GM18868 (cell line): ENCODE measurements around the gene TTLL10.

ENCODE experiments used
- ATAC-seq: cut with Tn5 transposase; IDR thresholded peaks from one replicate; pipeline ENCODE4 v1.9.1; 2021; ENCODE audit warnings: mild to moderate bottlenecking, moderate library complexity; ENCODE audit not compliant: unreplicated experiment

The TTLL10 gene

GRCh38 chr1:1217621-1218523 is 44.2 kb downstream of the TTLL10 start:
- no peak for ATAC-seq

- no peak for ATAC-seq
Observed at GRCh38 chr1:1218524-1219200, 45.0 kb downstream of the TTLL10 start.

- no peak for ATAC-seq
Observed at GRCh38 chr1:1219341-1219740, 45.7 kb downstream of the TTLL10 start.

- no peak for ATAC-seq
Observed at GRCh38 chr1:1220197-1220596, 46.5 kb downstream of the TTLL10 start.

GRCh38 chr1:1221887-1222574 is 48.4 kb downstream of the TTLL10 start:
- ATAC-seq, result no peak

- no peak for ATAC-seq
Observed at GRCh38 chr1:1222575-1223225, 49.0 kb downstream of the TTLL10 start.

- ATAC-seq, result no peak
Observed at GRCh38 chr1:1223321-1223720, 49.6 kb downstream of the TTLL10 start.

- no peak for ATAC-seq
Observed at GRCh38 chr1:1223891-1224290, 50.2 kb downstream of the TTLL10 start.

- no peak for ATAC-seq
Observed at GRCh38 chr1:1225238-1225845, 51.7 kb downstream of the TTLL10 start.

- ATAC-seq, result no peak
Observed at GRCh38 chr1:1225913-1226312, 52.2 kb downstream of the TTLL10 start.

- no peak for ATAC-seq
Observed at GRCh38 chr1:1226566-1227362, 53.1 kb downstream of the TTLL10 start.

- no peak for ATAC-seq
Observed at GRCh38 chr1:1227386-1227785, 53.7 kb downstream of the TTLL10 start.

- ATAC-seq, result no peak
Observed at GRCh38 chr1:1228187-1228586, 54.5 kb downstream of the TTLL10 start.

GRCh38 chr1:1228596-1229321 is 55.1 kb downstream of the TTLL10 start:
- no peak for ATAC-seq

- no peak for ATAC-seq
Observed at GRCh38 chr1:1229770-1230169, 56.1 kb downstream of the TTLL10 start.

- ATAC-seq, result no peak
Observed at GRCh38 chr1:1230656-1231399, 57.1 kb downstream of the TTLL10 start.

GRCh38 chr1:1231400-1232207 is 57.9 kb downstream of the TTLL10 start, which contains the start of gene SDF4:
Gene SDF4 (minus strand): TSS chr1:1232001. CDS start chr1:1228772, 3,229 bp downstream.
- ATAC-seq, result peak; percentile 92
